Motor neuron (in vitro differentiated cells): ENCODE data around the gene FYTTD1. TPM values are rescaled to one million over a fixed set of nuclear protein-coding genes. Genes with fewer than 3 reads are reported as not detected.
A peak's percentile ranks its signal among the peaks of the same experiment; 100 is the strongest.

Source experiments
- ATAC-seq, 8 experiments: fragments of 200-7000 bp; cut with Tn5 transposase; replicated peaks in 6 of 8; 2 replicates each; pipeline ENCODE4 v1.8.0; 2021; ENCODE audit warnings: mild to moderate bottlenecking in 8 of 8, moderate library complexity in 8 of 8
- H3K27ac ChIP-seq, 2 donors: fragments of 250-450 bp; sonication (Bioruptor Pico); 2 replicates each; pipeline ENCODE4 v1.9.0; 2021; ENCODE audit warnings: antibody characterized with exemption in 2 of 2, mild to moderate bottlenecking in 2 of 2, moderate library complexity in 1 of 2
- H3K4me1 ChIP-seq, 2 donors: fragments of 250-450 bp; sonication (Bioruptor Pico); replicated peaks in 1 of 2; 2 replicates each; pipeline ENCODE4 v1.6.1; 2021; ENCODE audit warnings: antibody characterized with exemption in 2 of 2, mild to moderate bottlenecking in 2 of 2, moderate library complexity in 1 of 2
- H3K4me3 ChIP-seq, 5 donors: fragments of 250-450 bp; sonication (Bioruptor Pico); 2 replicates each; pipeline ENCODE4 v1.9.0; 2021; ENCODE audit warnings: antibody characterized with exemption in 5 of 5, mild to moderate bottlenecking in 5 of 5, moderate library complexity in 4 of 5
- WGBS, 10 experiments: fragments of 450-650 bp; shearing (Covaris generic); methylation state at CpG; one replicate each; pipeline ENCODE4 v1.0.0; 2022; 5-methylcytosine and 5-hydroxymethylcytosine counted together
- in situ Hi-C, 9 experiments: fragments of 400-800 bp; cut with MboI; loops; one replicate each; pipeline ENCODE4 v1.15.0; 2021; ENCODE audit warnings: low sequenced_read_pairs in 9 of 9, low pct_unique_long_range_greater_than_20kb in 2 of 9; ENCODE audit not compliant: unreplicated experiment in 9 of 9
- total RNA-seq, 8 experiments: library from RNA; unstranded; fragments of 300-600 nt; gene quantifications; 2 replicates each; pipeline versions ENCODE4 v1.2.3 to v1.2.4, GENCODE V29; 2022

Gene FYTTD1
- total RNA-seq, 8 experiments from 2014 or later = 26.7 to 65.0 (median 33.3) TPM

- peak in 3 of 8 experiments; percentile 45 to 48 (median 46) for ATAC-seq
- H3K4me3 ChIP-seq = no peak overlapping the region
- in situ Hi-C loops = no loop called here
- WGBS, 10 experiments = 48 to 88% (median 73%) methylated on average over 4 to 8 of the region's 8 CpGs
- H3K27ac ChIP-seq = no peak overlapping the region
- no peaks in the 10 kb centered on the region for H3K4me1 ChIP-seq
These were observed 52.5 kb downstream of the FYTTD1 start for GRCh38 chr3:197801891-197802778.

- in situ Hi-C loops = no loop called here
- H3K27ac ChIP-seq = no peak overlapping the region
- ATAC-seq = peak in 3 of 8 experiments; percentile 29 to 42 (median 38)
- no peaks in the 10 kb centered on the region for H3K4me1 ChIP-seq
- WGBS, 10 experiments = 67 to 100% (median 100%) methylated on average over 1 to 3 of the region's 3 CpGs; no CpG with 5 or more reads in 1 of the 10 experiments
- no peak overlapping the region for H3K4me3 ChIP-seq
These were observed 53.2 kb downstream of the FYTTD1 start for GRCh38 chr3:197802779-197803459.

- WGBS, 10 experiments = 80 to 100% (median 90%) methylated on average over 1 to 4 of the region's 4 CpGs
- peaks cover 0 to 4% of the 10 kb centered on the region in 2 donors for H3K4me1 ChIP-seq
- no peak for ATAC-seq
- H3K4me3 ChIP-seq = no peak overlapping the region
- in situ Hi-C loops = no loop called here
- no peak overlapping the region for H3K27ac ChIP-seq
These were observed 54.8 kb downstream of the FYTTD1 start for GRCh38 chr3:197804511-197804910.

- no peak for ATAC-seq
These were observed 58.4 kb downstream of the FYTTD1 start for GRCh38 chr3:197807969-197808587.

GRCh38 chr3:197809356-197810020, 59.8 kb downstream of the FYTTD1 start:
- WGBS, 10 experiments = 0 to 100% (median 50%) methylated on average over 1 to 2 of the region's 2 CpGs; no CpG with 5 or more reads in 1 of the 10 experiments
- Histone ChIP-seq H3K27ac (no peak overlapping the region), H3K4me1 (peaks cover 0 to 4% of the 10 kb centered on the region in 2 donors), H3K4me3 (no peak overlapping the region)
- peak in 7 of 8 experiments; percentile 14 to 61 (median 43) for ATAC-seq
- in situ Hi-C loops = no loop called here

More at GRCh38 chr3:197807969-197808587, 58.4 kb downstream of the FYTTD1 start:
- in situ Hi-C loops = no loop called here
- peaks cover 0 to 4% of the 10 kb centered on the region in 2 donors for H3K4me1 ChIP-seq
- no peak overlapping the region for H3K4me3 ChIP-seq
- H3K27ac ChIP-seq = no peak overlapping the region
- 34 to 97% (median 93%) methylated on average over 2 to 4 of the region's 4 CpGs; no CpG with 5 or more reads in 3 of the 10 experiments for WGBS, 10 experiments

GRCh38 chr3:197810901-197811300, 61.2 kb downstream of the FYTTD1 start:
- WGBS, 10 experiments = 77 to 100% (median 87%) methylated on average over 2 to 6 of the region's 6 CpGs
- ATAC-seq = no peak
- H3K4me1 ChIP-seq = peaks cover 0 to 4% of the 10 kb centered on the region in 2 donors
- in situ Hi-C loops = no loop called here
- no peak overlapping the region for H3K4me3 ChIP-seq
- no peak overlapping the region for H3K27ac ChIP-seq

- Histone ChIP-seq H3K27ac (no peak overlapping the region), H3K4me3 (no peak overlapping the region), H3K4me1 (peaks cover 0 to 4% of the 10 kb centered on the region in 2 donors)
- ATAC-seq = peak in 5 of 8 experiments; percentile 60 to 94 (median 78)
- in situ Hi-C loops = no loop called here
- 19 to 100% (median 91%) methylated on average over 2 to 3 of the region's 3 CpGs for WGBS, 10 experiments
These were observed 61.7 kb downstream of the FYTTD1 start for GRCh38 chr3:197811343-197811742.

GRCh38 chr3:197814372-197814771, 64.7 kb downstream of the FYTTD1 start:
- Histone ChIP-seq H3K4me3 (no peak overlapping the region), H3K27ac (no peak overlapping the region), H3K4me1 (no peaks in the 10 kb centered on the region)
- WGBS, 10 experiments = 80 to 100% (median 97%) methylated on average over 1 to 4 of the region's 4 CpGs
- no peak for ATAC-seq
- in situ Hi-C loops = no loop called here

- H3K27ac ChIP-seq = no peak overlapping the region
- in situ Hi-C loops = no loop called here
- ATAC-seq = no peak
- no peak overlapping the region for H3K4me3 ChIP-seq
- H3K4me1 ChIP-seq = no peaks in the 10 kb centered on the region
- WGBS, 10 experiments = 50 to 100% (median 67%) methylated on average over 1 to 8 of the region's 8 CpGs
These were observed 71.1 kb downstream of the FYTTD1 start for GRCh38 chr3:197820550-197821335.

GRCh38 chr3:197829397-197830045, 79.8 kb downstream of the FYTTD1 start:
- 75 to 100% (median 96%) methylated on average over 1 to 3 of the region's 3 CpGs for WGBS, 10 experiments
- no peak overlapping the region for H3K4me3 ChIP-seq
- no peaks in the 10 kb centered on the region for H3K4me1 ChIP-seq
- no peak for ATAC-seq
- in situ Hi-C loops = no loop called here
- no peak overlapping the region for H3K27ac ChIP-seq

- Histone ChIP-seq H3K4me1 (no peaks in the 10 kb centered on the region), H3K4me3 (no peak overlapping the region), H3K27ac (no peak overlapping the region)
- WGBS, 10 experiments = 48 to 100% (median 84%) methylated on average over 1 to 6 of the region's 6 CpGs
- no peak for ATAC-seq
- in situ Hi-C loops = no loop called here
These were observed 80.8 kb downstream of the FYTTD1 start for GRCh38 chr3:197830308-197830966.
